ENCODE measurements around the gene UBAC1.

Gene UBAC1

GRCh38 chr9:135941288-135941995 is 19.7 kb downstream of the UBAC1 start:
- Histone ChIP-seq H3K4me3 (no peak overlapping the region), H3K9me3 (no peaks in the 10 kb centered on the region), H3K4me1 (no peaks in the 10 kb centered on the region), H3K27ac (no peak overlapping the region), H3K36me3 (peaks cover 67 to 100% (median 92%) of the 10 kb centered on the region in 3 donors), H3K27me3 (no peaks in the 10 kb centered on the region)
- TF ChIP-seq CTCF (IDR thresholded peaks at IDR 0.05), result no peak
- intact Hi-C loops (cut with DNase I; ENCODE audit: low total_unique reads), result no loop called here
- no peak for DNase-seq

GRCh38 chr9:135939351-135940265 is 21.6 kb downstream of the UBAC1 start:
- H3K27ac ChIP-seq, result no peak overlapping the region
- no peak for DNase-seq
- H3K36me3 ChIP-seq, result peaks cover 54 to 100% (median 90%) of the 10 kb centered on the region in 3 donors
- no peak for TF ChIP-seq CTCF (IDR thresholded peaks at IDR 0.05)
- no peaks in the 10 kb centered on the region for H3K27me3 ChIP-seq
- H3K4me3 ChIP-seq, result no peak overlapping the region
- H3K4me1 ChIP-seq, result no peaks in the 10 kb centered on the region
- intact Hi-C loops (cut with DNase I; ENCODE audit: low total_unique reads), result no loop called here
- H3K9me3 ChIP-seq, result no peaks in the 10 kb centered on the region

GRCh38 chr9:135937521-135938489 is 23.4 kb downstream of the UBAC1 start:
- no peaks in the 10 kb centered on the region for H3K9me3 ChIP-seq
- no peak overlapping the region for H3K4me3 ChIP-seq
- H3K4me1 ChIP-seq, result no peaks in the 10 kb centered on the region
- TF ChIP-seq CTCF (IDR thresholded peaks at IDR 0.05), result no peak
- intact Hi-C loops (cut with DNase I; ENCODE audit: low total_unique reads), result no loop called here
- peaks cover 49 to 99% (median 81%) of the 10 kb centered on the region in 3 donors for H3K36me3 ChIP-seq
- no peak for DNase-seq
- no peak overlapping the region for H3K27ac ChIP-seq
- H3K27me3 ChIP-seq, result no peaks in the 10 kb centered on the region

- no peak for TF ChIP-seq CTCF (IDR thresholded peaks at IDR 0.05)
- Histone ChIP-seq H3K4me1 (no peaks in the 10 kb centered on the region), H3K36me3 (peaks cover 52 to 91% (median 63%) of the 10 kb centered on the region in 3 donors), H3K4me3 (no peak overlapping the region), H3K27me3 (no peaks in the 10 kb centered on the region), H3K27ac (no peak overlapping the region), H3K9me3 (no peaks in the 10 kb centered on the region)
- intact Hi-C loops (cut with DNase I; ENCODE audit: low total_unique reads), result no loop called here
- no peak for DNase-seq
These were observed 28.1 kb downstream of the UBAC1 start for GRCh38 chr9:135933114-135933513.

- no peak for TF ChIP-seq CTCF (IDR thresholded peaks at IDR 0.05)
- H3K9me3 ChIP-seq, result no peaks in the 10 kb centered on the region
- no peaks in the 10 kb centered on the region for H3K4me1 ChIP-seq
- H3K36me3 ChIP-seq, result peaks cover 47 to 87% (median 58%) of the 10 kb centered on the region in 3 donors
- DNase-seq, result no peak
- H3K27ac ChIP-seq, result no peak overlapping the region
- intact Hi-C loops (cut with DNase I; ENCODE audit: low total_unique reads), result no loop called here
- H3K27me3 ChIP-seq, result no peaks in the 10 kb centered on the region
- no peak overlapping the region for H3K4me3 ChIP-seq
These were observed 28.5 kb downstream of the UBAC1 start for GRCh38 chr9:135932656-135933055.
